GM18511 (cell line): ENCODE data around the gene PRPF8.
"Not testable (repeated sequence)": the region's sequence is repeated elsewhere in the genome, so short reads cannot be mapped to it uniquely, and the experiment has no call there.

Experiments used
- ATAC-seq: cut with Tn5 transposase; IDR thresholded peaks from one replicate; pipeline ENCODE4 v1.9.1; 2021; ENCODE audit warnings: mild to moderate bottlenecking, moderate library complexity; ENCODE audit not compliant: unreplicated experiment

PRPF8 gene

GRCh38 chr17:1695365-1695764 lies 10.7 kb upstream of the PRPF8 start:
- ATAC-seq = no peak

- no peak for ATAC-seq
These were observed 8.7 kb upstream of the PRPF8 start for GRCh38 chr17:1693339-1693738.

DNA sequence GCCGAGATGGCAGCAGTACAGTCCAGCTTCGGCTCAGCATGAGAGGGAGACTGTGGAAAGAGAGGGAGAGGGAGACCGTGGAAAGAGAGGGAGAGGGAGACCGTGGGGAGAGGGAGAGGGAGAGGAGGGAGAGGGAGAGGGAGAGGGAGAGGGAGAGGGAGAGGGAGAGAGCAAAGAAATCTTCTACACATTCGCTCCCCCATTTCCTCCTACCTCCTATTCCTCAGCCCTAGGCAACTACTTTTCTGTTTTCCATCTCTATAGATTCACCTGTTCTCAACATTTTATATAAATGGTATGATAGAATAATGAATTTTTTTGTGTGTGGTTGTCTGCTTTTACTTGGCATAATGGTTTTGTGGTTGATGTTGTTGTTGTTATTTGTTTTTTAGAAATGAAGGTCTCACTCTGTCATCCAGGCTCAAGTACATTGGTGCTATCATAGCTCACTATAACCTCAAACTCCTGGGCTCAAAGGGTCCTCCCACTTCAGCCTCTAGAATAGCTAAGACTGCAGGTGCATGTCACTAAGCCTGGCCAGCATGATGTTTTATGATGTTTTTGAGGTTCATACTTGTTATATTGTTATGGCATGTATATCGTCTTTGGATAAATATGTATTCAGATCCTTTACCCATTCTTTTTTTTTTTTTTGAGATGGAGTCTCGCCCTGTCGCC lies 6.0 kb upstream of the PRPF8 start:
- ATAC-seq = no peak

- not testable (repeated sequence) for ATAC-seq
These were observed 3.7 kb upstream of the PRPF8 start for GRCh38 chr17:1688405-1688804.

- no peak for ATAC-seq
These were observed 1.4 kb upstream of the PRPF8 start for GRCh38 chr17:1686086-1686485.

GRCh38 chr17:1683459-1683858 lies 1.2 kb downstream of the PRPF8 start:
- no peak for ATAC-seq

DNA sequence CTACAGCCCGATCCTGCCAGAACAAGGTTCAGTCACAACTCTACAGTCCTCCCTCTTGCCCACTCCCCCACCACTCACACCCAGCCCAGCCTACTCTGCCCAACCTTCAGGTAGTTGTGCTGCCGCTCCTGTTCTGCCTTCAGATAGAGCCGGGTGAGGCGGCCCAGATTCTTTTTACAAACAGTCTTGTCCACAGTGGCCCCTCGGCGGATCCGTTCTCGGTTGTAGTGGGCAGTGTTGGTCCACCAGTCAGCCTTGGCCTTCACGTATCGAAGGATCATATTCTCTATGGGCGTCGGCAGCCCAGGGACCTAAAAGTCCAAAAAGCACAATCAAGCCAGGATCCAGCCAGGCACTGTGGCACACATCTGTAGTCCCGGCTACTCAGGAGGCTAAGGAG lies 8.3 kb downstream of the PRPF8 start:
- ATAC-seq = no peak

DNA sequence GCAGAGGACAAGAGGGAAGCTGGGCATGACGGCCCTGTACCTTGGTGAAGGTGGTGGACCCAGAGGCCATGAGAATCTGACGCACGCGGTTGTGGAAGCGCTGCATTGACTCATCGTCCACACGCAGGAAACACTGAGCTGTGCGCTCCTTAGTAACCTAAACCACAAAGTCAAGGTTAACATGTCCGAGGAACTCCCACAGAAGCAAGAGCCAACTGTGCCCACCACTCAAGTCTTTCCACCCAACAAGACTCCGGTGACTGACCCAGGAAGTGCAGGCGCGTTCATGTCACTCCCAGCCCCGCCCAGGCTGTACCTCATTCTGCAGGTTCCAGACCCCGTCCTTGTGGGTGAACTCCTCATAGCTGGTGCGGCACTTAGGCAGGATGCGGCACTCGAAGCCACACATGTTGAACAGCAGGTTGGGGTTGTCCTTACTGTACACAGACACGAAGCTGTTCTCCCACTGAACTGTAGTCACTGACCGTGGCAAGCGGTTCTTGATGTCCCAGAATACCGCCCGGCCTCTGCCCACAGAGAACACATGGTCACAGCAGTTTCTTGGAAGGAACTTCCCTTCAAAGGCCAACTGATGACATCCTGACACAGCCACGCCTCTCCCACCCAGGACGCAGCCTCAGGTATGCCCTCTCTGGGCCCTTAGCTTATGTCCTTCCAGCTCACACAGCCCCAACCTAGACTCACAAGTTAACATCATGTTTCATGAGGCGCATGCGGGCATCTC lies 11.5 kb downstream of the PRPF8 start:
- ATAC-seq = no peak

DNA sequence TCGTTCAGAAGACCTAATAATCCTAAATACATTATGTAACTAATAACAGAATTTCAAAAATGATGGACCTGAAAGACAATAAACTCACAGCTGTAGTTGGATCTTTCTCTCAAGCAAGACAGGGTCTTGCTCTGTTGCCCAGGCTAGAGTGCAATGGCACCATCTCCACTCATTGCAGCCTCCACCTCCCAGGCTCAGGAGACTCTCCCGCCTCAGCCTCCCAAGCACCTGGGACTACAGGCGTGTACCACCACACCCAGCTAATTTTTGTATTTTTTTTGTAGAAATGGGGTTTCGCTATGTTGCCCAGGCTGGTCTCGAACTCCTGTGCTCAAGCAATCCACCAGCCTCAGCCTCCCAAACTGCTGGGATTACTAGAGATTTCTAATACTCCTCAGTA lies 20.7 kb downstream of the PRPF8 start:
- not testable (repeated sequence) for ATAC-seq

DNA sequence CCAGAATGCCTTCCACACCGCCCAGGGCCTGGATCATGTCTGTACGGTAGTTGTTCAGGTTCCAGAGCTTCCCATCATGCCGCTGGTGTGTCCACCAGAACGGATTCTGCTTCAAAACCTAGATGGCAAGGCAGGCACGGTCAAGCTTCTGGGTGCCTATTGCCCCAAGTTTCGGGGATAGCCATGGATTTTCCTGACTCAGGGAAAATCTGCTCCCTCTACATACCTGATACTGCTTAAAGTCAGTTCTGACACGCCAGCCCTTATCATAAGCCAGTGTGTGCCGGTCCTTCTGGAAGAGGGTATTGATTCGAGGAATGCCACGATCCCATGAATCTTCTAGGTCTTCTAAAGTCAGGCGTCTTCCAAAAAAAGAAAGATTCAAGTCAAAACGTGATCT lies 23.6 kb downstream of the PRPF8 start:
- no peak for ATAC-seq

DNA sequence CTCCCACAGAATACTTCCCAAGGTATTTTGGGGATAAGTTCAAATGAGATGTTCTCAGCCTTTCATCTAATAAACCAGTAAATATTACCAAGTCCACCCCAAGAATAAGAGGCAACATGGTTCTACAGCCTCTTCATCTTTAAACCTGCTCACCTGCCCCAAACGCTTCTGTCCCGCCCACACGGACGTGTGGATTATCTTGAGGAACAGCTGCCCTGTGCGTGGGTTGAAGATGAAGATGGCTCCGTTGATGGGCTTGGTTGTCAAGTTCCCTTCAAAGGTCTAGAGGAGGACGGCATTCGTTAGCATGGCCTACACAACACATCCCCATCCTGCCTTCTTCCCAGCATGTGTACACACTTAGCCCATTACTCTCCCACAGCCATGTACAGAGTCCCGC lies 26.6 kb downstream of the PRPF8 start:
- no peak for ATAC-seq

- no peak for ATAC-seq
These were observed 30.9 kb downstream of the PRPF8 start for GRCh38 chr17:1653735-1654134.

DNA sequence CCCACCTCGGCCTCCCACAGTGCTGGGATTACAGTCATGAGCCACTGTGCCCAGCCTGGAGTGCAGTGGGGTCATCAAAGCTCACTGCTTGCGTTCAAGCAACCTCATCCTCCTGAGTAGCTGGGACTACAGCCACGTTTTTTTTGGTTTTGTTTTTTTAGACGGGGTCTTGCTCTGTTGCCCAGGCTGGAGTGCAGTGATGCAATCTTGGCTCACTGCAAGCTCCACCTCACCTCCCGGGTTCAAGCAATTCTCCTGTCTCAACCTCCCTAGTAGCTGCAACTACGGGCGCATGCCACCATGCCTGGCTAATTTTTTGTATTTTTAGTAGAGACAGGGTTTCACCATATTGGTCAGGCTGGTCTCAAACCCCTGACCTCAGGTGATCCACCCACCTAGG lies 31.9 kb downstream of the PRPF8 start:
- not testable (repeated sequence) for ATAC-seq

GRCh38 chr17:1651559-1651844 lies 33.2 kb downstream of the PRPF8 start:
- no peak for ATAC-seq

- no peak for ATAC-seq
These were observed 33.7 kb downstream of the PRPF8 start for GRCh38 chr17:1650731-1651558.

- no peak for ATAC-seq
These were observed 34.7 kb downstream of the PRPF8 start, which contains the start of gene RILP for GRCh38 chr17:1649844-1650501. Gene RILP (minus strand): TSS chr17:1649866. CDS start chr17:1649804, 62 bp downstream.

DNA sequence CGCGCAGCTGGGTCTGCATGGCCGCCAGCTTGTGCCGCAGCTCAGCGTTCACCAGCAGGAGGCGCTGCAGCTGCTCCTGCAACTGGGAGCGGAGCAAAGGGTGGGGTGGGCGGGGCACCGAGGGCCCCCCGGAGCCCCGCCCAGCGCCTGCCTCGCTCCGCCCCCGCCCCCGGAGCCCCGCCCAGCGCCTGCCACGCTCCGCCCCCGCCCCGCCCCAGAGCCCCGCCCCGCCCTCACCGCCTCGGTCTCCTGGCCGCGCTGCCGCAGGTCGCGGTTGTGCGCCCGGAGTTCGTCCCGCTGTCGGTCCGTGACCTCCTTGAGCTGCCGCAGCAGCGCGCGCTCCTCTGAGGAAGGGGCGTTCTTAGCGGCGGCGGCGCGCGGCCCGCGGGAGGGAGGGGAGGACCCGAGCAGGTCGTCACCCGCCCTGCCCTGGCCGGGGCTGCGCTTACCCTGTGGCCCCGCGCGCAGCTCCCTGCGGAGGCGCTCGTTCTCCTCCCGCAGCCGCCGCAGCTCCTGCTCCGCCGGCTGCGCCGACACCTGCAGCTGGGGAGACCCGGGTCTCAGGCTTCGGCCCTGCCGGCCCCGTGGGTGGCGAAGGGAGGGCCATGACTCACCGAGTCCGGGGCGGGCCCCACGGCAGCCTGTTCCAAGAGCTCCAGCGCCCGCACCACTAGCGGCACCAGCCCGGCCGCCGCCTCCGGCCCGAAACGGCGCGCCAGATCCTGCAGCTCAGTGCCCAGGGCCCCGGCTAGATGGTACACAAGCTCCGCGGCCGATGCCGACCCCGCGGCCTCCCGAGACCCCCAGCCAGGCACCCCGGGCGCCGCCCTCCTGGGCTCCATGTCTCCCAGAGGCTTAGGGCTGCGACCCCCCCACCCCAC lies 35.5 kb downstream of the PRPF8 start:
- ATAC-seq = peak; percentile 62

GRCh38 chr17:1648173-1648962 lies 36.3 kb downstream of the PRPF8 start:
- ATAC-seq = peak; percentile 66

DNA sequence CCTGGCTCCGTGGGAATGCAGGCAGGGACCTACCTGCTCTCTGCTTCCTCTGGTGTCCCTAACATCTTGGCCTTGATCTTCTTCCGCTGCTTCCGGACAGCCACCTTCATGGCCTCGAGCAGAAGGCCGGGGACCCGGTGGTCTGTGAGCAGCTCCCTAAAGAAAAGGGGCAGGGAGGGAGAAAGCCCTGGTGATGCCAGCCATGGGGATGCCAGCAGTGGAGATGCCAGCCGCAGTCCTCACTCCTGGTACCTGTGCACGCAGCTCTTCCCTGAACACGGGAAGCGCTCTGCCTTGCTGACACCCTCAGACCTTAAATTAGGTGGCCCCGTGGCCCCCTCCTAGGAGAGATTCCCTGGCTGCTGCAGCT lies 36.9 kb downstream of the PRPF8 start:
- no peak for ATAC-seq
